ENCODE results near the gene IKZF4. TPM values are rescaled to one million over a fixed set of nuclear protein-coding genes. Genes with fewer than 3 reads are reported as not detected.
"Not testable (repeated sequence)": the region's sequence is repeated elsewhere in the genome, so short reads cannot be mapped to it uniquely, and the experiment has no call there.

The IKZF4 gene
- total RNA-seq, 1 donor: 3.4 TPM

- no peak for DNase-seq (ENCODE audit: low read depth)
- TF ChIP-seq CTCF (IDR thresholded peaks at IDR 0.05; ENCODE audit: insufficient read depth, low read length): no peak
- no peak overlapping the region for H3K4me3 ChIP-seq (ENCODE audit: low read depth, low read length)
These were observed 29.7 kb upstream of the IKZF4 start for GRCh38 chr12:55991110-55991509.

GRCh38 chr12:55993230-55993853, 27.5 kb upstream of the IKZF4 start:
- H3K4me3 ChIP-seq (ENCODE audit: low read depth, low read length): no peak overlapping the region
- no peak for TF ChIP-seq CTCF (IDR thresholded peaks at IDR 0.05; ENCODE audit: insufficient read depth, low read length)
- no peak for DNase-seq (ENCODE audit: low read depth)

- no peak for TF ChIP-seq CTCF (IDR thresholded peaks at IDR 0.05; ENCODE audit: insufficient read depth, low read length)
- no peak for DNase-seq (ENCODE audit: low read depth)
- no peak overlapping the region for H3K4me3 ChIP-seq (ENCODE audit: low read depth, low read length)
These were observed 25.5 kb upstream of the IKZF4 start for GRCh38 chr12:55995366-55995765.

GRCh38 chr12:55996201-55996714, 24.6 kb upstream of the IKZF4 start:
- peak; percentile 82 for DNase-seq (ENCODE audit: low read depth)
- H3K4me3 ChIP-seq (ENCODE audit: low read depth, low read length): peak overlapping the region; percentile 98
- peak; percentile 80 for TF ChIP-seq CTCF (IDR thresholded peaks at IDR 0.05; ENCODE audit: insufficient read depth, low read length)

- TF ChIP-seq CTCF (IDR thresholded peaks at IDR 0.05; ENCODE audit: insufficient read depth, low read length): no peak
- DNase-seq (ENCODE audit: low read depth): peak; percentile 96
- peak within 1 kb of the TSS; percentile 98 for H3K4me3 ChIP-seq (ENCODE audit: low read depth, low read length)
These were observed 23.9 kb upstream of the IKZF4 start, which contains the start of gene SUOX for GRCh38 chr12:55996715-55997534. SUOX (plus strand) TSS chr12:55997276; CDS start chr12:56002222, 4,946 bp downstream.

GRCh38 chr12:55997535-55997859, 23.3 kb upstream of the IKZF4 start:
- DNase-seq (ENCODE audit: low read depth): no peak
- TF ChIP-seq CTCF (IDR thresholded peaks at IDR 0.05; ENCODE audit: insufficient read depth, low read length): no peak
- peak overlapping the region; percentile 98 for H3K4me3 ChIP-seq (ENCODE audit: low read depth, low read length)

- DNase-seq (ENCODE audit: low read depth): not testable (repeated sequence)
These were observed 21.3 kb upstream of the IKZF4 start for GRCh38 chr12:55999522-55999921.

GRCh38 chr12:55999999-56000540, 20.8 kb upstream of the IKZF4 start:
- not testable (repeated sequence) for H3K4me3 ChIP-seq (ENCODE audit: low read depth, low read length); DNase-seq (ENCODE audit: low read depth)

More at GRCh38 chr12:55999522-55999921, 21.3 kb upstream of the IKZF4 start:
- not testable (repeated sequence) for H3K4me3 ChIP-seq (ENCODE audit: low read depth, low read length)
